Kasumi-1 (cell line): ENCODE results near the gene GCFC2.

Experiments
- DNase-seq, 2 experiments: peaks; one replicate each; lab custom pipeline; 2025; lab: John Stamatoyannopoulos, UW

GCFC2 gene

DNA sequence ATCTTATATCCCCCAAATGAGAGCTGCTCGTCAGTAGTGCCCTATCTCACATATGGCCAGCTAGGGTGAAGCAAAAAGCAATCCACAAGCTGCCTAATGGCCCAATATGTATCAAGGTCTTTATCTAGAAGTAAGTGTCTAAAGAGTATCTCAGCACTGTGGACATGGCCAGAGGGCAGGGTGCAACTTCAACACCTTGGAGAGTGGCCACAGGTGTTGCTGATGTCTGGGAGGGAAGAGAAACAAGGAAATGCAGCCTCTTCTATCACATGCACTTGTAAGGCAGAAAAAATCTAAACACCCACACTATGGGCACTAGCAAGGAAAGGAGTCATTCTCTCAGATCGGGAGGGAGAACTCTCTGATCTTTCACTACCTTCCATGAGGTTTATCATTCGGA is 87.8 kb downstream of the GCFC2 start:
- no peak for DNase-seq

DNA sequence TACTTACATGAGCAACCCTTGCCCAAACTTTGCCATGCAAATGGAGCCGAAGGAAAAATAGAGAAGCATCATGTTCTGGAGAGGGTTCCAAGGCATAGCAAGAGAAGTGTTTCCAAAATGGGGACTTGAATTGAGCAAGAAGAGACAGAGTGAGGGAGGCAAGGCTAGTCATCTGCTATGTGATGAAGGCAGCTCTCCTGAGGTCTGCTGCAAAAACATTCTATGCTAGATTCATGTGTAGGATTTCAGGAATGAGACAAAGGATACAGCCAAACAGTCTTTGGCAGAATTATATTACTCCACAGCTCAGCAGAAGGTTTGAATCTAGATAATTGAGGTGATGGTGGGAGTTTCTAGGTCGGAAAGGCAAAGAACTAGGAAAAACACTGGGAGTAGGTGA is 88.2 kb downstream of the GCFC2 start:
- DNase-seq = no peak

DNA sequence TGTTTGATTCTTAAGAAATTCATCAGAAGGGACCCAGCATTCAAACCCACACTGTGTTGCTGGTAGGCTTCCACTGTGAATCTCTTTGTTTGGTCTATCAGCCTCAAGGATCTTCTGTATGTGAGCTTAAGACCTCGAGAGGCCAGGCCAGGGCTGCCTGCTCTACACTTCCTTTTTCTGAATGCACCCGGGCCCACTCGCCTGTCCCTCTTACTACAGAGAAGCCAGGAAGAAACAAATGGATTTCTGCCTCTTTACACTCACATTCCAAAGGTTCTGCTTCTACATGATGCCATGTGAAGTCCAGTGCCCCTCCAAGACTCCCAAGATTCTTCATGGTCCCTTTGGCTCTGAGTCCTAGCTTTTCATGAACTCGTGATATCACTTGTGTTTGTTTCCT is 89.5 kb downstream of the GCFC2 start:
- DNase-seq = no peak

DNA sequence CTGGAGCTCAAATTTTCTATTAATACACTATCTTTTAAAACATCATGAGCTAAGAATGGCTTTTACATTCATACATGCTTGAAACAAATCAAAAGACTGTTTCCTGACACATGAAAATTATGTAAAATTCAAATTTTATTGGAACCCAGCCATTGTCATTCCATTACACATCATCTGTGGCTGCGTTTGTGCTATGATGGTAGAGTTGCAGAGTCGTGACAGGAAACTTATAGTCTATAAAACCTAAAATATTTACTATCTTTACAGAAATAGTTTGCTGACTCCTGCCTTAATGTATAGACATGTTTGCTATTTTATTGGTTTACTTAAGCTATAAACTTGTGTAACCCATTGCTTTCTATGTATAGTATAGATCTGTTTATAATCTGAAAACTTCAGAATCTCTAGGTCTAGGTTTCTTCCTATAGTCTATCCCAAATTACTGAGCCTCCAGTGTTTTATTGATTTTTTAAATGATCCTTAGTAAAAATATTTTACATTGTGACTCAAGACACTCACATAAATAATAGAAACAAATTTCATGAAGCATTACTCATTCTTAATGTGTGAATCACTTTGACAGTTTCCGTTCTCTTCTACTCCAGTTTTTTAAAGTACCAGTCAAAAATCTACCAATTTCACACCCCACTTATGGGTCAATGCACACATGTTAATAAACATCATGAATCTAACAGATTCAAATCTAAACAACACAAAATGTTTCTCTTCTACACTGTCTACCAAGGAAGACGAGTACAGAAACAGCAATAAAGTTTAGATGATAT is 90.6 kb downstream of the GCFC2 start:
- no peak for DNase-seq

DNA sequence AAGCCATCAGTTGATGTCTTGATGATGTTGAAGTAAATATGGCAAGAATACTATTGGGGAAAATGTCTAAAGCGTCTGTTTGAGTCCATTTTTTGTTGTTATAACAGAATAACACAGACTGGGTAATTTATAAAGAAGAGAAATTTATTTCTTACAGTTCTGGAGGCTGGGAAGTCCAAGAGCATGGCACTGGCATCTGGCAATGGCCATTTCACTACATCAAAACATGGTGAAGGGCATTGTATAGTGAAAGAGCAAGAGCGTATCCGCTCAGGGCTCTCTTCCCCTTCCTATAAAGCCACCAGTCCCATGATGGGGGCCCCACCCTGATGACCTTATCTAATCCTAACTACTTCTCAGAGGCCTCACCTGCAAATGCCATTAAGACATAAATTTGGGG is 93.8 kb downstream of the GCFC2 start:
- DNase-seq = no peak

DNA sequence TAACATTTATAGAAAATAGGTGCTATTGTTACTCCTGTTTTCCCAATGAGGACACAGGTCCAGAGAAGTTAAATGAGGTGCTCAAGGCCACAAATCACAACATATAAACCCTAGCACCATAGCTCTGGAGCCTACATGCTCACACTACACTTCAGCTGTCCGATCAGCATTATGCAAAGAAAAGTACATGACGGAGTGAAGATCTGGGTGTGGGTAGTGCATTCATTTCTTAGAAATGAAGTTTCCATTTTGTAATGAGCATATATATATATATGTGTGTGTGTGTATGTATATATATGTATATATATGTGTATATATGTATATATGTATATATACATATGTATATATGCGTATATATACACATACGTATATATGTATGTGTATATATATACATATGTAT is 94.3 kb downstream of the GCFC2 start:
- no peak for DNase-seq

DNA sequence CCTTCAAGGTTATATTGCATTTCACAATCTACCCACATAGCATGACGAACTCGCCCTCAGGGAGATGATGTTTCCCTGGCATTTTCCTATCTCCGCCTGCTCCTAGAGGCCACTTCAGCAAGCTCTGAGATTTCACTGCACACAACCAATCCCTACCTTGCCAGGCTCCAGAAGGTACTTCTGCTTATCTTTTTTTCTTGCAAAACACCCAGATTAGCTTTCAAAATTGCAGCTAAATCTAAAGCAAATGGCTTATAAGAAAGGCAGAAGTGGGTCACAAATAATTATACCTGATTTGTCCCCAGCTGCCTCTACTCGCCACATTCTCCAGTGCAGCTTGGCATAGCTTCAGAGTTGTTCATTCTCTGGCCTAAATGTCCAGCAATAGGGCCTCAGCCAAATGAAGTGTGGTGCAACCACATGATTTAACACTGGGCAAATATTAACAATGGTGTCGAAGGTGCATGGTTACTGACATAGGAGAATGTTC is 96.5 kb downstream of the GCFC2 start:
- no peak for DNase-seq

DNA sequence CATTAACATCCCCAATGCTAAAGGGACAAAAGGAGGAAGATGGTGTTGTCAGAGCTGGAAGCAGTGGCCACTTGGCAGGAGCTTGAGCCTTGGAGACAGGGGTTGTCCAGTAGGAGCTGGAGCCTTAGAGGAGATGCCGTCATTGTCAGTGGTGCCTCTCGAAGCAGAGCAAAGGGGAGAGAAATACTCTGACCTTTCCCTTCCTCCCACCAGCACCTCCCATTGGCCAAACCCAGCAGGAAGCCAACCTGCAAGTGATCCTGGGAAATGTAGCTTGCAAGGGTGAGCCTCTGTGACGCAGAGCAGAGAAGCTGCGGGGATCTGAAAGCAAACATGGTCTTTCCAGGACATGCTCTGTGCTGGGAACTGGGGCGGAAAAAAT is 97.9 kb downstream of the GCFC2 start:
- DNase-seq = no peak
